Hematopoietic multipotent progenitor cell treated with erythropoietin and hydrocortisone succinate and interleukin-3 and kit ligand, for 8 days (in vitro differentiated cells): ENCODE data around the gene HMGXB3.

Experiments used
- DNase-seq: peaks from one replicate; pipeline ENCODE4 v3.0.0-alpha.2; 2015

The HMGXB3 gene

GRCh38 chr5:150052956-150053712 is 52.6 kb downstream of the HMGXB3 start:
- peak; percentile 73 for DNase-seq

DNA sequence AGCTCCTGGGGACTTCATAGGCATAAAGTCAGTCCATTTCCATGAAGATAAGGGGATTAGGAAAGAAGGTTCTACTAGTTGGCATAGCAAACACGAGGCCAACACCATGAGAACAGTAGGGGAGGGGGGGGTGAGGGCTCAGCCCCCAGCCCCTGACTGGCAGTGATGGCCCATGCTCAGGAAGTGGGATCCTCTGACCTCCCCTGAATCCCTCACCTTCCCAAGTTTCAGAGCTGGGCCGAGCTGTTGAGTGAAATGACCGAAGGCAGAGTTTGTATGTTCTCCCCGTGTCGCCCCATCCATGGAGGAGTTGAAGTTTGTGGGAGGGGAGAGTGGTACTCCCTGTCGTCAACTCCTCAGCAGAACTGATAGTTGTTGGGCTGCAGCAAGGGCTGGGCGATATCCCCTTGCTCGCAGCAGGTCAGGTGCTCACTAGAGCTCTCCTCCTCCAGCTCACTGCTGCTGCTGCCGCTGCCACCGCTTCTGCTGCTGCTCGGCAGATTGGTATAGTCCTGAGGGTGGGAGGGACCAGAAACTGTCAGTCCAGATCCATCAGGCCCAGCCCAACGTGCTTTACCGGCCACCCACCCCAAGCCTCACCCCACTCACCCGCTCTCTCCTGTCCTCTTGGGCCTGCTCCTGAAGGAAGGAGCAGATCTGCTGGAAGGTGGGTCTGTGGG is 53.3 kb downstream of the HMGXB3 start:
- DNase-seq: no peak

- DNase-seq: no peak
Measured at GRCh38 chr5:150054569-150054968, 54.0 kb downstream of the HMGXB3 start.

GRCh38 chr5:150055326-150056074 is 55.0 kb downstream of the HMGXB3 start:
- DNase-seq: peak; percentile 97

DNA sequence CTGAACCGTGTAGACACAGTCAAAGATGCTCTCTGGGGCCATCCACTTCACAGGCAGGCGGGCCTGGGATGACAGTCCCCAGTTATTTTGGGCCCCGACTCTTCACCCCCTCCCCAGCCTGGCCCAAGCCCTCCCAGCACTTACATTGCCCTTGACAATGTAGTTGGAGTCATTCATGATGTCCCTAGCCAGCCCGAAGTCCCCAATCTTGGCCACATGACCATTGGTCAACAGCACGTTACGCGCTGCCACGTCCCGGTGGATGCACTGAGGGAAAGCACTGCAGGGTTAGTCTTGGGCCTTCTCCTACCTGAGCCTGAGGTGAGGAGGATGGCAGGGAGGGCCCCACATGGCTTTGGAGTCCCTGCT is 55.5 kb downstream of the HMGXB3 start:
- no peak for DNase-seq

GRCh38 chr5:150057052-150057451 is 56.5 kb downstream of the HMGXB3 start:
- no peak for DNase-seq

- no peak for DNase-seq
Measured at GRCh38 chr5:150057511-150057910, 57.0 kb downstream of the HMGXB3 start.

GRCh38 chr5:150057996-150058395 is 57.5 kb downstream of the HMGXB3 start:
- no peak for DNase-seq

GRCh38 chr5:150058480-150059126 is 58.1 kb downstream of the HMGXB3 start:
- peak; percentile 62 for DNase-seq

GRCh38 chr5:150059623-150060022 is 59.1 kb downstream of the HMGXB3 start:
- DNase-seq: no peak

- DNase-seq: no peak
Measured at GRCh38 chr5:150060471-150060870, 59.9 kb downstream of the HMGXB3 start.

DNA sequence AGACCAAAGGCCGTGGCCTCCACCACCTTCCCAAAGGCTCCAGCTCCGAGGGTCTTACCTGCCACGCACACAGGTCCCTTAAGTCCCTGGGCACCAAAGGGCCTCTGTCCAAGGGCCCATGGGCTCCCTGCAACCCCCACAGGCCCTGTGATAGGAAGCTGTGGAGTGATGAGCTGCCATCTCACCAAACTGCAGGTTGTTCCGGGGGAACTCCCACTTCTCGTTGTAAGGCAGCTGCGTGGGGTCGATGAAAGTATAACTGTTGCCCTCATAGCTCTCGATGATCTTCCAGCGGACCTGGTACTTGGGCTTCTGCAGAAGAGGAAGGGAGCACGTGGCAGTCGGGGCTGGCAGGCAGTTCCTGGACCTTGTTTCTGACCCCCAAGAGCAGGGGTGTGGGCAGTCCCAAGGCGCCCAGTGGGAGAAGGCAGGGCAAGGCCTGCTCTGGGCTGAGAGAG is 61.0 kb downstream of the HMGXB3 start:
- no peak for DNase-seq

DNA sequence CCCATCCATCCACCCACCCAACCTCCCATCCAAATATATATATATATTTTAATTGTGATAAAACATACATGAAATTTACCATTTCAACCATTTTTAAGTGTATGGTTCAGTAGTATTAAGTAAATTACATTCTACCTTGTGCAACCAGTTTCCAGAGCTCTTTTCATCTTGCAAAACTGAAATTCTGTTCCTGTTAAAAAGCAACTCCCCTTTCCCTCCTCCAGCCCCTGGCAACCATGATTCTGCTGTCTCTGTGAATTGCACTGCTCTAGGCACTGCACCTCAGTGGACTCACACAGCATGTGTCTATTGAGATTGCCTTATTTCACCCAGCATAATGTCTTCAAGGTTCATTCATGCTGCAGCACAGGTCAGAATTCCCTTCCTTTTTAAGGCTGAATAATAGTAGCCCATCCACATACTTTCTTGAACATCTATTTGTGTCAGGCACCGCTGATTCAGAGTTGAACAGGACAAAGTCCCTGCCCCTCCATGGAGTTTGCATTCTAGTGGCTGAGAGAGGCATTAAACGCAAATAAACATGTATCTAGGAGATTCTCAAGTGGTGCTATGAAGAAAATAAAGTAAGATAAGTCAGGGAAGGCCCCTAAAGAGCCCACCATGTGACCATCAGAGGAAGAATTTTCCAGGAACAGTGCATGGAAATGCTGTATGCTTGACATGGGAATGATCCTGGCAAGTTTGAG is 61.8 kb downstream of the HMGXB3 start:
- DNase-seq: no peak

- no peak for DNase-seq
Measured at GRCh38 chr5:150063638-150064037, 63.1 kb downstream of the HMGXB3 start.

DNA sequence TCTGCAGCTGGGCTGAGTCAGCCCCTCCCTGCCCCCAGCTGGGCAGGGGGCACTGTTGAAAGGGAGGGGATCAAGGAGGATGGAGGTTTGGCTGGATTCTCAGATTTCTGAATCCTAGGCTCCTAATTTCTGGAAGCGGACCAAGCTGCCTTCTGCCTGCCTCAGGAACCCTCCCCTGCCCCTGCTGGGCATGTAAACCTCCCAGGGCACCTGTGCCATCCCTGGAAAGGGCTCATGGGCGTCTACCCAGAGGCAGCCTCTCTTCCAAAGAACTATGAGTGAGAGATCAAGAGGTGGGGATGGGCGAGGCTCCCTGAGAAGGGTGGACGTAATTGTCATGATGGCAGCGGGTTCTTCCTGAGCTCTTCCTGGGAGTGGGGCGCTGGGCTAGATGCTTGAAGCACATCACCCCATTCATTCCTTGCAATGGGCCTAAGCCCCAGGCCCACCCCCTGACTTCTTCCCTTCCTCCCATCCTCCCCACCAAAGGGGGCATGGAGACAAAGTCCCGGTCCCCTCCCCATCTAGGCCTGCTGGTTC is 64.2 kb downstream of the HMGXB3 start:
- DNase-seq: no peak

DNA sequence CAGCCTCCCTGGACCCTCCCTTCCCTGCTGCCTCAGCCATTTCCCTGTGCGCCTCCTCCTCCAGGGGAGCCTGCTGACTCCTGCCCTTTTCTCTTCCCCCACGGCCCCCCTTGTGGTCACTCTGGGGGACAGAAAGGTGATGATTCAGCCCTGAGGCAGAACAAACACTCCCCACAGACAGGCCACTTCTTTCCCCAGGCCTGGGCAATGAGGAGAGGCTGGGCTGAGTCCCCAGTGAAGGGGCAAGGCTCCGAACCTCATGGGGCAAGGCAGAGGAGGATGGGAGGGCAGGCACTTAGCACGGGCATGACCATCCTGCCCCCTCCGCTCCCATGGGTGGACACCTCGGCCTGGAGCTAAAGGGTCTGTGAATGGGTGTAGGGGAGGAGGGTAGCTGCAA is 64.8 kb downstream of the HMGXB3 start:
- no peak for DNase-seq

DNA sequence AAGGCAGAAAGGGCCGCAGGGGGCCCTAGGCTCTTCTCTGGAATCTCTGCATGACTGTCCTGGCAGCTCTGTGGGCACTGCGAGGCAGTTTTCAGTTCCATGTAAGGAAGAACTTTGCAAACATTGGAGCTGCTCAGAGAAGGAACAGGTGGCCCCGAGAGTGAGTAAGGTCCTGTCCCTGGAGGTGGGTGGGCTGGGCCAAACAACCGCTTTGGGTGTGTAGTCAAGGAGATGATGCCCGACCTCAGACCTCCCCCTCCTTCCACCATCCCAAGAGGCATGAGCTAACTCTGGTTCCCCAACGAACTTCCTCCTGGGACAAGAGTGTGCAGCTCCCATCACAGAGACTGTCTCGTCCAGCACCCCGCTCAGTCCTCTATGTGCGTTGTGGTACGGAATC is 65.3 kb downstream of the HMGXB3 start:
- DNase-seq: no peak

- no peak for DNase-seq
Measured at GRCh38 chr5:150066436-150066835, 65.9 kb downstream of the HMGXB3 start.

DNA sequence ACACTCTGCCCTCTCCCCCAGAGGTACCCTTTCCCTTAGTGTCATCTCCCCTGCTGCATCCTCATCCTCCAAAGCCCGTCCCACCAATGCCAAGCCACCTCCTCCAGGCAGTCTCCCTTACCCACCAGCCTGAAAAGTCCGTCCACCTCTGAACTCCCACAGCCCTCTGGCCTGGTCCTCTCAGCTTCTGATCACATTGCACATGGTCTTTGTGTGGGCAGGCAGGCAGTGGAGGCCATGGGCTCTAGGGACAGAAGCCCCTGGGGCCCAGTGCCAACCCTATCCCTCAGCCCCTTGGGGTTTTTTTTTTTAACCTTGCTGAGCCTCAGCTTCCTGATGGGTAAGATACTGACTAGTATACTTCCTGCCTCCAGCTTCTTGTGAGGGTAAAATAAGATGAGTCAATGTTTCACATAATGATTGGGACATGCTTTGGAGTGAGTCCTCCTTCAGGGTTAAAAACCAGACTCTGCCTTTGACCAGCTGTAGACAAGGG is 66.4 kb downstream of the HMGXB3 start:
- no peak for DNase-seq

GRCh38 chr5:150067405-150067960 is 66.9 kb downstream of the HMGXB3 start:
- no peak for DNase-seq

- DNase-seq: no peak
Measured at GRCh38 chr5:150068071-150068470, 67.5 kb downstream of the HMGXB3 start.

DNA sequence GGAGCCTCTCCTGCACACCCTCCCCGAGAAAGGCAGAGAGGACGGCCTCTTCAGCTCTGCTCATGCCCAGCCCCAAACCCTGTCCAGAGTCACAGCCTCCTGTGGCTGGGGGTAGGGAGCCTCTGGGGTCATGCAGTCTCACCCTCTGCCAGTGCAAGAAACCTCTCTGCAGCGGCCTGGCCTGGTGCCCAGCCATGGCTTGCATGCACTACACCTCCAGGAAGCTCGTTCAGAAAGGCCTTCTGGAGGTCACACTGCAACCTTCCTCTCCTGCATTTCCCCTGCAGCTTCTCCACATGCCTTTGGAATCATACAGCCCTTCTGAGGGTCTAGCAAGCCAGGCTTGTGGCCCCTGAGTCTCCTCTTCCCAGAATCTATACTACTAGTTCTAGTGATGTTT is 67.9 kb downstream of the HMGXB3 start:
- no peak for DNase-seq
